ENCODE results near the gene SERINC4.
"Not testable (repeated sequence)": the region's sequence is repeated elsewhere in the genome, so short reads cannot be mapped to it uniquely, and the experiment has no call there.

Gene SERINC4

DNA sequence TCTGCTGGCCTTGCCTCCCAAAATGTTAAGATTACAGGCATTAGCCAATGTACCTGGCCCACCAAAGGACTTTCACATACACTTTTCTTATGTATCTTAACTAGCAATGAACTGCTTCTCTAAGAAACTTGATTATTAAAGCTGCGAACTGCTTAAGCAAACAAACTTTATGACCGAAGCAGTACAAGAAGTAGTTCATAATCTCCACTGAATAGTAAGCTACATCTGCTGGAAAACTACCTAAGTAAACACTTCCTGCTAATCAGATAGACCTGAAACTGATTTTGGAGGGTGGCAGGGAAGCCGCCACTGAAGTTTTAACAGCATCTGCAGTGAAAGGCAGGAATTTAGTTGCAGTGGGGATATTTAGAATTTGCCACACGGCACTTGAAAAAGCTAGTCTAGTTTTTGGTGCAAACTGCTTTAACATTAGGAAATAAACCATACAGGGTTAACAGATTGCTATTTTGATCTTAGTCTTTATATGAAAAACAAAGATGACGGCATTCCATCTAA, 8.5 kb upstream of the SERINC4 start:
- TF ChIP-seq MYC (IDR thresholded peaks at IDR 0.05; ENCODE audit: low read depth, low read length) (no peak), POLR2A (IDR thresholded peaks at IDR 0.05; ENCODE audit: extremely low read depth, insufficient read length) (no peak)
- TF ChIP-seq, protein P1, sequence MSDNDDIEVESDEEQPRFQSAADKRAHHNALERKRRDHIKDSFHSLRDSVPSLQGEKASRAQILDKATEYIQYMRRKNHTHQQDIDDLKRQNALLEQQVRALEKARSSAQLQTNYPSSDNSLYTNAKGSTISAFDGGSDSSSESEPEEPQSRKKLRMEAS (IDR thresholded peaks at IDR 0.05; ENCODE audit: low read depth, low read length) = no peak
- TF ChIP-seq, protein P2, sequence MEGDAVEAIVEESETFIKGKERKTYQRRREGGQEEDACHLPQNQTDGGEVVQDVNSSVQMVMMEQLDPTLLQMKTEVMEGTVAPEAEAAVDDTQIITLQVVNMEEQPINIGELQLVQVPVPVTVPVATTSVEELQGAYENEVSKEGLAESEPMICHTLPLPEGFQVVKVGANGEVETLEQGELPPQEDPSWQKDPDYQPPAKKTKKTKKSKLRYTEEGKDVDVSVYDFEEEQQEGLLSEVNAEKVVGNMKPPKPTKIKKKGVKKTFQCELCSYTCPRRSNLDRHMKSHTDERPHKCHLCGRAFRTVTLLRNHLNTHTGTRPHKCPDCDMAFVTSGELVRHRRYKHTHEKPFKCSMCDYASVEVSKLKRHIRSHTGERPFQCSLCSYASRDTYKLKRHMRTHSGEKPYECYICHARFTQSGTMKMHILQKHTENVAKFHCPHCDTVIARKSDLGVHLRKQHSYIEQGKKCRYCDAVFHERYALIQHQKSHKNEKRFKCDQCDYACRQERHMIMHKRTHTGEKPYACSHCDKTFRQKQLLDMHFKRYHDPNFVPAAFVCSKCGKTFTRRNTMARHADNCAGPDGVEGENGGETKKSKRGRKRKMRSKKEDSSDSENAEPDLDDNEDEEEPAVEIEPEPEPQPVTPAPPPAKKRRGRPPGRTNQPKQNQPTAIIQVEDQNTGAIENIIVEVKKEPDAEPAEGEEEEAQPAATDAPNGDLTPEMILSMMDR (IDR thresholded peaks at IDR 0.05; ENCODE audit: low read depth, low read length) = no peak
- no peak overlapping the region for H3K4me3 ChIP-seq (ENCODE audit: low read depth, low read length)
- no peak for DNase-seq (ENCODE audit: low read depth)

DNA sequence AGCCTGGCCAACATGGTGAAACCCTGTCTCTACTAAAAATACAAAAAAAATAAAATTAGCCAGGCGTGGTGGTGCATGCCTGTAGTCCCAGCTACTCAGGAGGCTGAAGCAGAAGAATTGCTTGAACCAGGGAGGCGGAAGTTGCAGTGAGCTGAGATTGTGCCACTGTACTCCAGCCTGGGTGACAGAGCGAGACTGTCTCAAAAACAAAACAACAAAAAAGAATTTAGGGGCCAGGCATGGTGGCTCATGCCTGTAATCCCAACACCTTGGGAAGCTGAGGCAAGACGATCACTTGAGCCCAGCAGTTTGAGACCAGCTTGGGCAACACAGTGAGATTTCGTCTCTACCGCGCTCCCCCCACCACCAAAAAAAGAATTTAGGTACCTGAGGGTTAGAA, 2.7 kb upstream of the SERINC4 start:
- H3K4me3 ChIP-seq (ENCODE audit: low read depth, low read length); DNase-seq (ENCODE audit: low read depth): not testable (repeated sequence)

DNA sequence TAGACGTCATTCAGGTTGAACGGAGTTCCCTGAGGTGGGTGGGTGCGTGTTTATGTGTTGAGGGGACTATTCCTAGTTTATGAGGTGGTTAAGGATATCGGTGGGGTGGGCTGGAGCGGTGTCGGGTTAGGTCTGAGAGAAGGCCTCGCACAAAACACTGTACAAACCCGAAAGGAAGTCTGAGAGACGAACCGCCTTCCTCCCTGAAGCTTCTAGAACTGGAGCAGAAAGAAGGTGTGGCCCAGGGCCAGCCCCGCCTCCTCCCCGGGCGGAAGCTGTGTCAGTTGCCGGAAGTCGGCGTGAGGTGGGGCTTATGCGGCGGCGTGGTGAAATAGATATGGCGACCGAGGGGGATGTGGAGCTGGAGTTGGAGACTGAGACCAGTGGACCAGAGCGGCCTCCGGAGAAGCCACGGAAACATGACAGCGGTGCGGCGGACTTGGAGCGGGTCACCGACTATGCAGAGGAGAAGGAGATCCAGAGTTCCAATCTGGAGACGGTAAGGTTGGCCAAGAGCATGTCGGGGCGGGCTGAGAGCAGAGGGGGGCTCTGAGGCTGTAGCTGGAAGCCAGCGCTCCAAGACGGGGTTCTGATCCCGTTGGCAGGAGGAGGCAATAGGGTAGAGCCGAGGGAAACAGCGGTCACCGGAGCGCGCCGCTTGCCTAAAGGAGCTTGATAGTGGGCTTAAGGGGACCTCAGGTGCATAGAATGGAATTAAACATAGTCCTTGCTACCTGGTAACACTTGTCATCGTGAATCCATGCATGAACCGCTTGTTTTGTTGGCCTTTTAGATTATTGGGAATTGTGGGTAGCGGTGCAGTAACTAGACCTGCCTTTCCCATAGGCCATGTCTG, 494 bp upstream of the SERINC4 start, which contains the start of gene HYPK:
Gene HYPK, plus strand, starts transcription at position 314 of the 856 bp plus-strand sequence. Its CDS starts 24 bp downstream, at position 338.
- peak; percentile 87 for DNase-seq (ENCODE audit: low read depth)
- TF ChIP-seq, protein P2 (IDR thresholded peaks at IDR 0.05; ENCODE audit: low read depth, low read length) = no peak
- TF ChIP-seq, protein P1 (IDR thresholded peaks at IDR 0.05; ENCODE audit: low read depth, low read length) = peak; percentile 82
- peak; percentile 91 for TF ChIP-seq POLR2A (IDR thresholded peaks at IDR 0.05; ENCODE audit: extremely low read depth, insufficient read length)
- TF ChIP-seq MYC (IDR thresholded peaks at IDR 0.05; ENCODE audit: low read depth, low read length) = peak; percentile 91
- H3K4me3 ChIP-seq (ENCODE audit: low read depth, low read length) = peak within 1 kb of the TSS; percentile 87

DNA sequence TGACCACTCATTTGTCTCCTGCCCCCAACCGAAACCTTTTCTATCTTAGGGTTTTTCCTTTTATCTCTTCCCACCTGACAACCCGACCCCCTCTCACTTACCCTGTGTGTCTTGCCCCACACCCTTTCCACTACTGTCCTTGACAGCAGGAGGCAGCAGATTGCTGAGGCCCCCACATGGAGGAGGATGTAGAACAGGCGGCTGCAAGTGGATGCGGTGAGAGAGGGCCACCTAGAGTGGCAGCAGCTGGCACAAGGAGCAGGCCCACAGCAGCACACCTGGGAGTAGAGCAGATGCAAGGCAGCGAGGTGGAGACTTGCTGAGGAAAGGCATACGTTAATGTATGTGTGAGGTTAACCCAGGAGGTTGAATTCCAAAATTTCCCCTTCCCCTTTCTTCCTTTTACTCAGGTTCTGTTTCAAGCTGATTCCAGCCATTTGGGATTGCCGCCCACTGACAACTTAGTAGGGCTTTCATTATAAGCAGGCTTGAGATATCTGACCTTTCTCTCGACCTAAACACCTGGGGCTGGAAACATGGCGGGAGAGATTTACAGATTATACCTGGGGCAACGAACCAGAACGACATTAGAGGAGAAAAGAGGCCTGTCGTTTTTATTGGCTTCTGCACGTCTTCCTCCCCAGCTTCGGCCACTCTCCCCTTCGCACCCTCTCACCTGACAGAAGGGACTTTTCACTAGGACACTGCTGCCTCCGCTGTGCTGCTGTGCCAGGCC, 643 bp downstream of the SERINC4 start:
- DNase-seq (ENCODE audit: low read depth) = no peak
- no peak overlapping the region for H3K4me3 ChIP-seq (ENCODE audit: low read depth, low read length)
- TF ChIP-seq, protein P1 (IDR thresholded peaks at IDR 0.05; ENCODE audit: low read depth, low read length) = no peak
- no peak for TF ChIP-seq MYC (IDR thresholded peaks at IDR 0.05; ENCODE audit: low read depth, low read length)
- TF ChIP-seq, protein P2 (IDR thresholded peaks at IDR 0.05; ENCODE audit: low read depth, low read length) = no peak
- no peak for TF ChIP-seq POLR2A (IDR thresholded peaks at IDR 0.05; ENCODE audit: extremely low read depth, insufficient read length)

DNA sequence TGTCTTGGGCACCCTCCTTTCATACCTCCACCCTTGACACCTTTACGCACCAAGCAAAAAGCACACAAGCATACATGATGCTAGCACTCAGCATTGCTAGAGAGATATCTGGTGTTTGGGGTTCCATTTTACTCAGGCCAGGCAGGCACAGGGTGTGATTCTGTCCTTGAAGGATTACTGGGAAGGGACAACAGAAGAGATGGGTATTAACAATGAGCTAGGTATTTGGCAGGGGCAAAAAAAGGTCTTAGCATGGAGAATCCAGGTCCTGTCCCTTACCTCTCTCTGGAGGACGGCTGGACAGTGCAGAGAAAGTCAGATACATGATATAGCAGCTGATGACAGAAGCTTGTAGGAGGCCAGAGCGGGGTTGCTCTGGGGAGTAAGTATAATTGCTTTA, 3.5 kb downstream of the SERINC4 start:
- no peak overlapping the region for H3K4me3 ChIP-seq (ENCODE audit: low read depth, low read length)
- TF ChIP-seq, protein P2 (IDR thresholded peaks at IDR 0.05; ENCODE audit: low read depth, low read length) = no peak
- TF ChIP-seq, protein P1 (IDR thresholded peaks at IDR 0.05; ENCODE audit: low read depth, low read length) = no peak
- TF ChIP-seq POLR2A (IDR thresholded peaks at IDR 0.05; ENCODE audit: extremely low read depth, insufficient read length) = no peak
- DNase-seq (ENCODE audit: low read depth) = no peak

DNA sequence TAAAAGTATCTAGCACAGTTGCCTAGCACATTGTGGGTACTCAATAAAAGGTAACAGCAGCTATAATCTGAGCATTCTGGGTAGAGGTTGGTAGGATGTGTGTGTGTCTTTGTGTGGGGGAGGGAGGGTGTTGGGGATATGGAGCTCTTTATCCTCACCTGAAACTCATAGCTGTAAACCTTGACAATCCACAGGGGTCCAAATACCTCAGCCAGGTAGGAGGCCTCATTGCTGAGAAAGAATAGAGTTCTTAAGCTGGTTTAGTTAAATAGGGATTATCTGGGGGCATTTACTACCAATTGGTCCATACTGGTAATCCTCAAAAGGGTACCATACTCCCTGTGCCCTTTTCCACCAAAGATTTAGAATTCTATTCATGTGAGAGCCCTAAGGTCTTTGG, 4.0 kb downstream of the SERINC4 start:
- H3K4me3 ChIP-seq (ENCODE audit: low read depth, low read length) = no peak overlapping the region
- no peak for TF ChIP-seq POLR2A (IDR thresholded peaks at IDR 0.05; ENCODE audit: extremely low read depth, insufficient read length)
- TF ChIP-seq, protein P2 (IDR thresholded peaks at IDR 0.05; ENCODE audit: low read depth, low read length) = no peak
- no peak for TF ChIP-seq MYC (IDR thresholded peaks at IDR 0.05; ENCODE audit: low read depth, low read length)
- TF ChIP-seq, protein P1 (IDR thresholded peaks at IDR 0.05; ENCODE audit: low read depth, low read length) = no peak
- no peak for DNase-seq (ENCODE audit: low read depth)
